WTC11 (cell line): ENCODE results near the gene AHNAK2. TPM values are rescaled to one million over a fixed set of nuclear protein-coding genes. Genes with fewer than 3 reads are reported as not detected.
A peak's percentile ranks its signal among the peaks of the same experiment; 100 is the strongest.

Experiments
- ATAC-seq: fragments of 200-7000 bp; cut with Tn5 transposase; 2 replicates; pipeline ENCODE4 v1.10.0; 2021; ENCODE audit warnings: mild to moderate bottlenecking, moderate library complexity
- CTCF ChIA-PET: fragments of 300-600 bp; sonication (Branson Sonifier 250); formaldehyde crosslinking; loops from one replicate; lab custom pipeline; 2021; ENCODE audit warnings: antibody characterized with exemption; lab: Charles Lee
- POLR2A ChIA-PET: fragments of 350-600 bp; sonication (Branson Sonifier 250); formaldehyde crosslinking; loops from one replicate; lab custom pipeline; 2021; ENCODE audit warnings: antibody characterized with exemption; lab: Charles Lee
- DNase-seq: peaks from one replicate; pipeline ENCODE4 v3.0.0; 2021; ENCODE audit warnings: low spot score
- H3K27ac Mint-ChIP-seq: 2 replicates; pipeline ENCODE4 v1.8.0; 2021; ENCODE audit warnings: mixed read lengths
- H3K27me3 Mint-ChIP-seq: 2 replicates; pipeline ENCODE4 v1.8.0; 2021; ENCODE audit warnings: low read depth, mild to moderate bottlenecking, moderate library complexity, mixed read lengths
- H3K36me3 Mint-ChIP-seq: 2 replicates; pipeline ENCODE4 v1.8.0; 2021; ENCODE audit warnings: mixed read lengths
- H3K4me1 Mint-ChIP-seq: 2 replicates; pipeline ENCODE4 v1.8.0; 2022; ENCODE audit warnings: mixed read lengths
- H3K4me3 Mint-ChIP-seq: 2 replicates; pipeline ENCODE4 v1.8.0; 2021; ENCODE audit warnings: mild to moderate bottlenecking, moderate library complexity, mixed read lengths
- H3K9me3 Mint-ChIP-seq: 2 replicates; pipeline ENCODE4 v1.8.0; 2021; ENCODE audit warnings: mixed read lengths
- ARID4B ChIP-seq: sonication (generic); formaldehyde crosslinking; IDR thresholded peaks from 2 replicates; pipeline ENCODE4 v1.8.0; 2023; ENCODE audit warnings: missing genetic modification reagents, mild to moderate bottlenecking, borderline replicate concordance
- CTCF ChIP-seq: fragments of 200-600 bp; IDR thresholded peaks from 2 replicates; pipeline ENCODE4 v1.8.0; 2022; ENCODE audit warnings: antibody characterized with exemption
- ETV6 ChIP-seq: sonication (generic); formaldehyde crosslinking; IDR thresholded peaks from 2 replicates; pipeline ENCODE4 v1.8.1; 2022; ENCODE audit warnings: mild to moderate bottlenecking, missing genetic modification reagents
- FOXJ3 ChIP-seq: sonication (generic); formaldehyde crosslinking; IDR thresholded peaks from 2 replicates; pipeline ENCODE4 v1.9.0; 2021; ENCODE audit warnings: missing genetic modification reagents, mild to moderate bottlenecking, borderline replicate concordance
- FOXK1 ChIP-seq: sonication (generic); formaldehyde crosslinking; IDR thresholded peaks from 2 replicates; pipeline ENCODE4 v1.8.0; 2022; ENCODE audit warnings: mild to moderate bottlenecking, moderate library complexity, missing genetic modification reagents
- GABPB1 ChIP-seq: sonication (generic); formaldehyde crosslinking; IDR thresholded peaks from 2 replicates; pipeline ENCODE4 v1.8.1; 2023; ENCODE audit warnings: mild to moderate bottlenecking, missing genetic modification reagents
- HMGXB4 ChIP-seq: sonication (generic); formaldehyde crosslinking; IDR thresholded peaks from 2 replicates; pipeline ENCODE4 v1.8.1; 2023; ENCODE audit warnings: mild to moderate bottlenecking, moderate library complexity, missing genetic modification reagents
- MAX ChIP-seq: sonication (generic); formaldehyde crosslinking; IDR thresholded peaks from 2 replicates; pipeline ENCODE4 v1.8.0; 2022; ENCODE audit warnings: mild to moderate bottlenecking, missing genetic modification reagents
- MLX ChIP-seq: sonication (generic); formaldehyde crosslinking; IDR thresholded peaks from 2 replicates; pipeline ENCODE4 v1.8.1; 2023; ENCODE audit warnings: mild to moderate bottlenecking, missing genetic modification reagents, moderate library complexity
- NR2C2 ChIP-seq: sonication (generic); formaldehyde crosslinking; IDR thresholded peaks from 2 replicates; pipeline ENCODE4 v1.8.0; 2022; ENCODE audit warnings: mild to moderate bottlenecking, missing genetic modification reagents
- NR3C1 ChIP-seq: sonication (generic); formaldehyde crosslinking; conservative IDR thresholded peaks from 2 replicates; pipeline ENCODE4 v1.8.1; 2023; ENCODE audit warnings: low read depth, mild to moderate bottlenecking, missing genetic modification reagents
- SOX15 ChIP-seq: fragments of 250-450 bp; sonication (Bioruptor Pico); IDR thresholded peaks from 2 replicates; pipeline ENCODE4 v1.9.0; 2021; ENCODE audit warnings: mild to moderate bottlenecking
- TCF7 ChIP-seq: sonication (generic); formaldehyde crosslinking; IDR thresholded peaks from 2 replicates; pipeline ENCODE4 v1.8.0; 2022; ENCODE audit warnings: mild to moderate bottlenecking, low read depth, missing genetic modification reagents, moderate library complexity
- ZBTB43 ChIP-seq: sonication (generic); formaldehyde crosslinking; IDR thresholded peaks from 2 replicates; pipeline ENCODE4 v1.8.1; 2023; ENCODE audit warnings: mild to moderate bottlenecking, missing genetic modification reagents
- ZNF138 ChIP-seq: sonication (generic); formaldehyde crosslinking; conservative IDR thresholded peaks from 2 replicates; pipeline ENCODE4 v1.8.1; 2022; ENCODE audit warnings: mild to moderate bottlenecking, moderate library complexity, missing genetic modification reagents
- ZNF232 ChIP-seq: sonication (generic); formaldehyde crosslinking; IDR thresholded peaks from 2 replicates; pipeline ENCODE4 v1.8.0; 2022; ENCODE audit warnings: mild to moderate bottlenecking, missing genetic modification reagents
- ZNF317 ChIP-seq: sonication (generic); formaldehyde crosslinking; IDR thresholded peaks from 2 replicates; pipeline ENCODE4 v1.8.1; 2023; ENCODE audit warnings: low read depth, mild to moderate bottlenecking, moderate library complexity, missing genetic modification reagents, borderline replicate concordance
- ZNF671 ChIP-seq: fragments of 250-450 bp; sonication (Bioruptor Pico); IDR thresholded peaks from 2 replicates; pipeline ENCODE4 v1.8.0; 2021; ENCODE audit warnings: mild to moderate bottlenecking
- total RNA-seq: library from RNA; stranded (reverse); gene quantifications from 3 replicates; pipeline ENCODE4 v1.2.3, GENCODE V29; 2021

AHNAK2 gene
- total RNA-seq, 1 experiment from 2014 or later = 3.5 TPM

- TF ChIP-seq ETV6 (CRISPR knock-in tag) (no peak), HMGXB4 (CRISPR knock-in tag) (no peak), TCF7 (no peak), GABPB1 (CRISPR knock-in tag) (no peak), ZNF138 (CRISPR knock-in tag) (no peak), FOXK1 (no peak), NR3C1 (no peak), ZNF317 (CRISPR knock-in tag) (no peak), ZBTB43 (CRISPR knock-in tag) (no peak), MLX (CRISPR knock-in tag) (no peak)
- no peak for DNase-seq
- no peaks in the 10 kb centered on the region for H3K9me3 Mint-ChIP-seq
- H3K27me3 Mint-ChIP-seq = no peaks in the 10 kb centered on the region
- ChIA-PET POLR2A (no interaction called here), CTCF (no interaction called here)
- H3K36me3 Mint-ChIP-seq = peaks cover 21% of the 10 kb centered on the region
- no peak overlapping the region for H3K4me3 Mint-ChIP-seq
- no peak for ATAC-seq
- H3K4me1 Mint-ChIP-seq = peaks cover 17% of the 10 kb centered on the region
- H3K27ac Mint-ChIP-seq = no peak overlapping the region
Measured at GRCh38 chr14:105010106-105010505, 31.9 kb upstream of the AHNAK2 start.

- no peak for TF ChIP-seq ZNF671 (CRISPR knock-in tag)
- no peaks in the 10 kb centered on the region for H3K27me3 Mint-ChIP-seq
- H3K4me3 Mint-ChIP-seq = no peak overlapping the region
- CTCF ChIA-PET = no interaction called here
- H3K4me1 Mint-ChIP-seq = no peaks in the 10 kb centered on the region
- ATAC-seq (no peak), DNase-seq (no peak)
- peak overlapping the region; percentile 72; the same call in 1 of the 2 replicates for H3K27ac Mint-ChIP-seq
- no peaks in the 10 kb centered on the region for H3K9me3 Mint-ChIP-seq
- POLR2A ChIA-PET = no interaction called here
- peaks cover 21% of the 10 kb centered on the region for H3K36me3 Mint-ChIP-seq
Measured at GRCh38 chr14:105007593-105008264, 29.6 kb upstream of the AHNAK2 start.

- Mint-ChIP-seq H3K4me3 (no peak overlapping the region), H3K27me3 (no peaks in the 10 kb centered on the region), H3K9me3 (no peaks in the 10 kb centered on the region), H3K36me3 (peaks cover 21% of the 10 kb centered on the region), H3K27ac (peak overlapping the region; percentile 85), H3K4me1 (no peaks in the 10 kb centered on the region)
- POLR2A ChIA-PET = no interaction called here
- DNase-seq (no peak), ATAC-seq (no peak)
- CTCF ChIA-PET = interaction anchor here (1.3 kb wide), 1 partner anchor 32 kb away, joined by 5 read pairs; no protein-coding TSS in a partner anchor
- TF ChIP-seq ZNF671 (CRISPR knock-in tag) (no peak), MAX (no peak), NR2C2 (CRISPR knock-in tag) (no peak), ZNF232 (CRISPR knock-in tag) (no peak), SOX15 (CRISPR knock-in tag) (no peak), CTCF (no peak), FOXJ3 (no peak), ARID4B (no peak)
Measured at GRCh38 chr14:105006831-105007592, 28.8 kb upstream of the AHNAK2 start.
